ENCODE results near the gene SSU72. TPM values are rescaled to one million over a fixed set of nuclear protein-coding genes. Genes with fewer than 3 reads are reported as not detected.

SSU72 gene
- total RNA-seq, 3 donors from 2014 or later = 117 to 123 (median 120) TPM

- DNase-seq (no peak), ATAC-seq (no peak)
- H3K4me1 ChIP-seq (ENCODE audit: low read depth) = no peaks in the 10 kb centered on the region
- no peaks in the 10 kb centered on the region for H3K9me3 ChIP-seq
- intact Hi-C loops (cut with DNase I, micrococcal nuclease) = no loop called here
- no peaks in the 10 kb centered on the region for H3K36me3 ChIP-seq (ENCODE audit: low read depth)
- no peak overlapping the region for H3K4me3 ChIP-seq
- no peak for TF ChIP-seq CTCF (IDR thresholded peaks at IDR 0.05)
Observed at GRCh38 chr1:1606232-1606631, 31.6 kb upstream of the SSU72 start.

GRCh38 chr1:1605724-1606123, 31.1 kb upstream of the SSU72 start:
- DNase-seq (no peak), ATAC-seq (no peak)
- no peak for TF ChIP-seq CTCF (IDR thresholded peaks at IDR 0.05)
- Histone ChIP-seq H3K4me3 (no peak overlapping the region), H3K36me3 (ENCODE audit: low read depth) (no peaks in the 10 kb centered on the region), H3K4me1 (ENCODE audit: low read depth) (peaks cover 2% of the 10 kb centered on the region), H3K9me3 (no peaks in the 10 kb centered on the region)
- intact Hi-C loops (cut with DNase I, micrococcal nuclease) = no loop called here

DNA sequence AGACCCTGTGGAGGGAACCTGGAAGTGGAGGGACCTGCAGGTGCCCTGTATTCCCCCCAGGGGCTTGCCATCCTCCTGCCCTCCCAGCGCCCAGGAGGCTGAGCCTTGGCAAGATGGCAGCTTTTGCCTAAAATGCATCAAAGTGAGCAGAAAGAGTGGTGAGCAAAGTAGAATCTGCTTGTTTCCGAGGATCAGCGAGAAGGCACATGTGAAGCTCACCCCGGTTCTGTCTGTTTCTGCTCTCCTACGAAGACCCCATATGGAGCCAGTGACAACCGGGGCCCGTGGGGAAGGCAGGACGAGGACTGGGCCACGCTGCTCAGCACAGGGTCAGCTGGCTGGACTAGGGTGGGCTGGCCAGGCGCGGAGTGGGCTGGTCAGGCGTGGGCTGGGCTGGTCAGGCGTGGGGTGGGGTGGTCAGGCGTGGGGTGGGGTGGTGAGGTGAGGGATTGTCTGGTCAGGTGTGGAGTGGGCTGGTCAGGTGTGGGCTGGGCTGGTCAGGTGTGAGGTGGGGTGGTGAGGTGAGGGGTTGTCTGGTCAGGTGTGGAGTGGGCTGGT, 30.4 kb upstream of the SSU72 start:
- DNase-seq = peak in 1 of 3 donors; percentile 42
- peaks cover 8% of the 10 kb centered on the region for H3K4me1 ChIP-seq (ENCODE audit: low read depth)
- intact Hi-C loops (cut with DNase I, micrococcal nuclease) = no loop called here
- no peak for TF ChIP-seq CTCF (IDR thresholded peaks at IDR 0.05)
- no peaks in the 10 kb centered on the region for H3K9me3 ChIP-seq
- ATAC-seq = no peak
- H3K4me3 ChIP-seq = no peak overlapping the region
- H3K36me3 ChIP-seq (ENCODE audit: low read depth) = no peaks in the 10 kb centered on the region

DNA sequence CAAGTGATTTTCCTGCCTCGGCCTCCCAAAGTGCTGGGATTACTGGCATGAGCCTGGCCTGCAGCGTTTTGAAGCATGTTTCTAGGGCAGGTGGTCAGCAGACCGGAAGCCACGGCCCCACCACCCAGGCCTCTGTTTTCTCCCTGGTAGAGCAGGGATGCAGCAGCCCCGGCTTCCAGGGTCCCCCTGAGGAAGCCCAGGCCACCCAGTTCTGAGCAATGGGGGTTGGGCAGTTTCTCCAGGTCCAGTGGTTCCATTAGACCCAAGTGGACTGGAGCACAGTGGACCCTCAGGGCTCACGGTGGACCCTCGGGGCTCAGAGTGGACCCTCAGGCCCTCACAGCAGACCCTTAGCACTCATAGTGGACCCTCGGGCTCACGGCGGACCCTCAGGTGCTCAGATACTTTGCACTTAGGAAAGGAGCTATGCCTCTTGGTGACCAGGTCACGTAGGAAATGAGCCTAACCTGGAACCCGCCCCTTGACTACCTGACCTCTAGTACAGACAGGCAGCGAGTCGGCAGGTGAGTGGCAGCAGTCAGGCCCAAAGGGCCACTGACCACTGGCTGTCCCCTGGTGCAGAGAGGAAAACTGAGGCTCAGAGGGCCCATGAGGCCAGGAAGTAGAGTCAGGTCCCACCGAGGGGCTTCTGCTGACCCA, 29.8 kb upstream of the SSU72 start:
- DNase-seq (no peak), ATAC-seq (no peak)
- no peaks in the 10 kb centered on the region for H3K9me3 ChIP-seq
- intact Hi-C loops (cut with DNase I, micrococcal nuclease) = no loop called here
- no peak overlapping the region for H3K4me3 ChIP-seq
- H3K4me1 ChIP-seq (ENCODE audit: low read depth) = peaks cover 8% of the 10 kb centered on the region
- H3K36me3 ChIP-seq (ENCODE audit: low read depth) = no peaks in the 10 kb centered on the region
- TF ChIP-seq CTCF (IDR thresholded peaks at IDR 0.05) = no peak

DNA sequence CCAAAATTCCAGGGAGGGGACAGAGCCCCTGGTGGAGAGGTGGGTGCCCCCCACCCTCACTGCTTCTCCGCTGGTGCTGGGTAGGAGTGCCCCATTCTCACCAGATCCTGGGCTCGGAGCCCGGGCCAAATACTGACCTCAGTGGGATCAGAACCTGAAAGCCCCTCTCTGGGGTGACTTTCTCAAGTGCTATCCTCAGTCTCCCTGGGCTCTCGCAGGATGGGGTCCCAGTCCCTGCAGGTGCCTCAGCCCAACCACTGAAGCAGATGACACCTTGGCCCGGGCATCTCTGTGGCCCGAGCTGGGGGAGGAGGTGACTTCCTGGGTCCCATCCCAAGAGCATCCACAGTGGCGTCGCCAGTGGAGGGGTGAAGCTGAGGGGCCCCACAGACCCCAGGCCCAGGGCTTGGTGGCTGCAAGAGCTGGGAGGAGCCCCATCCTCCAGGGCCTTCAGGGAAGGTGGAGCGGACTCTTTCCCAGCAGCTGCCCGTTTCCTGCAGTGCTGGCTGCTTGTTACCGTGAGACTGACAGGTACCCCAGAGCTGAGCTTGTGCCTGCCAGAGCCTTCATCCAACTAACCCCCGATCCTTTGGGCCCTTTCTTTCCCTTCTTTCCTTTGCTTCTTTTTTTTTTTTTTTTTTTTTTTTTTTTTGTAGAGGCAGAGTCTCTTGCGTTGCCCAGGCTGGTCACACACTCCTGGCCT, 29.2 kb upstream of the SSU72 start:
- Histone ChIP-seq H3K36me3 (ENCODE audit: low read depth) (no peaks in the 10 kb centered on the region), H3K9me3 (no peaks in the 10 kb centered on the region), H3K4me1 (ENCODE audit: low read depth) (peaks cover 12% of the 10 kb centered on the region), H3K4me3 (no peak overlapping the region)
- DNase-seq = no peak
- intact Hi-C loops (cut with DNase I, micrococcal nuclease) = no loop called here
- TF ChIP-seq CTCF (IDR thresholded peaks at IDR 0.05) = no peak
- ATAC-seq = no peak
